Osteocyte (in vitro differentiated cells): ENCODE results near the gene EIF2S1. TPM values are rescaled to one million over a fixed set of nuclear protein-coding genes. Genes with fewer than 3 reads are reported as not detected.
A peak's percentile ranks its signal among the peaks of the same experiment; 100 is the strongest.

ENCODE experiments used
- DNase-seq: peaks from one replicate; pipeline ENCODE4 v3.0.0; 2021; ENCODE audit warnings: mixed read lengths; ENCODE audit not compliant: unreplicated experiment; ENCODE audit errors: extremely low spot score
- H3K27ac Mint-ChIP-seq: one replicate; pipeline ENCODE4 v1.8.0; 2021; ENCODE audit warnings: mild to moderate bottlenecking, mixed read lengths; ENCODE audit not compliant: unreplicated experiment
- H3K27me3 Mint-ChIP-seq: one replicate; pipeline ENCODE4 v1.8.0; 2021; ENCODE audit warnings: mixed read lengths; ENCODE audit not compliant: unreplicated experiment
- H3K36me3 Mint-ChIP-seq: one replicate; pipeline ENCODE4 v1.8.0; 2021; ENCODE audit warnings: mixed read lengths; ENCODE audit not compliant: unreplicated experiment
- H3K4me1 Mint-ChIP-seq: one replicate; pipeline ENCODE4 v1.8.0; 2021; ENCODE audit warnings: mixed read lengths; ENCODE audit not compliant: unreplicated experiment
- H3K4me3 Mint-ChIP-seq: one replicate; pipeline ENCODE4 v1.8.0; 2021; ENCODE audit warnings: mild to moderate bottlenecking, moderate library complexity, mixed read lengths; ENCODE audit not compliant: unreplicated experiment
- H3K9me3 Mint-ChIP-seq: one replicate; pipeline ENCODE4 v1.8.0; 2021; ENCODE audit warnings: mixed read lengths; ENCODE audit not compliant: unreplicated experiment
- CTCF ChIP-seq: fragments of 200-600 bp; sonication (generic); IDR thresholded peaks from 2 replicates; pipeline ENCODE4 v1.5.0; 2021; ENCODE audit warnings: antibody characterized with exemption, mild to moderate bottlenecking, moderate library complexity
- total RNA-seq: library from RNA; stranded (reverse); gene quantifications from 2 replicates; pipeline ENCODE4 v1.2.1, GENCODE V29; 2021

EIF2S1 gene
- total RNA-seq, 1 donor from 2014 or later = 85.3 TPM

GRCh38 chr14:67345583-67345982, 14.5 kb upstream of the EIF2S1 start:
- Mint-ChIP-seq H3K27me3 (no peaks in the 10 kb centered on the region), H3K27ac (no peak overlapping the region), H3K9me3 (no peaks in the 10 kb centered on the region), H3K4me1 (no peaks in the 10 kb centered on the region), H3K36me3 (peaks cover 40% of the 10 kb centered on the region), H3K4me3 (no peak overlapping the region)
- DNase-seq = no peak
- no peak for TF ChIP-seq CTCF

GRCh38 chr14:67352055-67352454, 8.1 kb upstream of the EIF2S1 start:
- peaks cover 36% of the 10 kb centered on the region for H3K36me3 Mint-ChIP-seq
- H3K27me3 Mint-ChIP-seq = no peaks in the 10 kb centered on the region
- no peaks in the 10 kb centered on the region for H3K9me3 Mint-ChIP-seq
- H3K4me3 Mint-ChIP-seq = no peak overlapping the region
- no peak for DNase-seq
- TF ChIP-seq CTCF = no peak
- peaks cover 9% of the 10 kb centered on the region for H3K4me1 Mint-ChIP-seq
- no peak overlapping the region for H3K27ac Mint-ChIP-seq

- no peak for TF ChIP-seq CTCF
- Mint-ChIP-seq H3K27me3 (no peaks in the 10 kb centered on the region), H3K36me3 (peaks cover 8% of the 10 kb centered on the region), H3K27ac (peak overlapping the region; percentile 60), H3K9me3 (no peaks in the 10 kb centered on the region), H3K4me1 (peaks cover 41% of the 10 kb centered on the region), H3K4me3 (peak overlapping the region; percentile 96)
- no peak for DNase-seq
These were observed 2.8 kb upstream of the EIF2S1 start for GRCh38 chr14:67357186-67357968.

GRCh38 chr14:67357969-67358354, 2.2 kb upstream of the EIF2S1 start:
- Mint-ChIP-seq H3K27me3 (no peaks in the 10 kb centered on the region), H3K36me3 (peaks cover 6% of the 10 kb centered on the region), H3K4me3 (peak overlapping the region; percentile 96), H3K4me1 (peaks cover 41% of the 10 kb centered on the region), H3K9me3 (no peaks in the 10 kb centered on the region), H3K27ac (peak overlapping the region; percentile 97)
- no peak for DNase-seq
- TF ChIP-seq CTCF = no peak

- Mint-ChIP-seq H3K4me3 (peak overlapping the region; percentile 96), H3K4me1 (peaks cover 43% of the 10 kb centered on the region), H3K36me3 (peaks cover 2% of the 10 kb centered on the region), H3K27ac (peak overlapping the region; percentile 97), H3K9me3 (no peaks in the 10 kb centered on the region), H3K27me3 (no peaks in the 10 kb centered on the region)
- DNase-seq = no peak
- TF ChIP-seq CTCF = no peak
These were observed 979 bp upstream of the EIF2S1 start for GRCh38 chr14:67358924-67359774.
